PC-3 (cell line): ENCODE data around the gene CA9. TPM values are rescaled to one million over a fixed set of nuclear protein-coding genes. Genes with fewer than 3 reads are reported as not detected.

Source experiments
- ATAC-seq: fragments of 200-7000 bp; cut with Tn5 transposase; 2 replicates; pipeline ENCODE4 v1.9.1; 2020; ENCODE audit warnings: mild to moderate bottlenecking, moderate library complexity
- BruUV-seq: library from RNA; stranded (reverse); fragments of 400-500 nt; replicated peaks from 2 replicates; lab custom pipeline; 2021; lab: Mats Ljungman, UMichigan
- CTCF ChIA-PET: fragments of 300-600 bp; sonication (Branson Sonifier 250); formaldehyde crosslinking; loops from one replicate; lab custom pipeline; 2022; ENCODE audit warnings: antibody characterized with exemption; lab: Charles Lee
- POLR2A ChIA-PET: fragments of 300-600 bp; sonication (Branson Sonifier 250); formaldehyde crosslinking; loops from one replicate; lab custom pipeline; 2022; ENCODE audit warnings: antibody characterized with exemption; ENCODE audit not compliant: unreplicated experiment; lab: Charles Lee
- DNase-seq: peaks from one replicate; pipeline ENCODE4 v3.0.0-alpha.2; 2015
- H2AFZ ChIP-seq: fragments of 300-600 bp; sonication (generic); 2 replicates; pipeline ENCODE4 v1.6.0; 2016; ENCODE audit warnings: antibody characterized with exemption, low read length
- H3F3A ChIP-seq: fragments of 300-600 bp; sonication (generic); one replicate; pipeline ENCODE4 v1.6.0; 2017; ENCODE audit warnings: antibody characterized with exemption, low read length, control low read depth, mild to moderate bottlenecking; ENCODE audit not compliant: unreplicated experiment
- H3K27ac ChIP-seq: fragments of 300-600 bp; sonication (generic); 2 replicates; pipeline ENCODE4 v1.5.1; 2016; ENCODE audit warnings: mild to moderate bottlenecking, low read length
- H3K27me3 ChIP-seq: fragments of 300-600 bp; sonication (generic); 2 replicates; pipeline ENCODE4 v1.6.1; 2016; ENCODE audit warnings: low read length, mixed read lengths
- H3K36me3 ChIP-seq: fragments of 300-600 bp; sonication (generic); 2 replicates; pipeline ENCODE4 v1.6.1; 2016; ENCODE audit warnings: low read depth, mixed run types, low read length, mixed read lengths
- H3K4me1 ChIP-seq: fragments of 300-600 bp; sonication (generic); 2 replicates; pipeline ENCODE4 v1.5.1; 2016; ENCODE audit warnings: low read length; ENCODE audit not compliant: insufficient read depth
- H3K4me2 ChIP-seq: fragments of 300-600 bp; sonication (generic); 2 replicates; pipeline ENCODE4 v1.6.0; 2016; ENCODE audit warnings: low read length
- H3K4me3 ChIP-seq: fragments of 300-600 bp; sonication (generic); 2 replicates; pipeline ENCODE4 v1.5.1; 2016; ENCODE audit warnings: mild to moderate bottlenecking, low read length, mixed read lengths
- H3K79me2 ChIP-seq: fragments of 300-600 bp; sonication (generic); 2 replicates; pipeline ENCODE4 v1.6.1; 2017; ENCODE audit warnings: low read length, mixed read lengths
- H3K9ac ChIP-seq: fragments of 300-600 bp; sonication (generic); 2 replicates; pipeline ENCODE4 v1.6.0; 2016; ENCODE audit warnings: mild to moderate bottlenecking, low read length
- H3K9me2 ChIP-seq: fragments of 300-600 bp; sonication (generic); replicated peaks from 2 replicates; pipeline ENCODE4 v1.6.1; 2016; ENCODE audit warnings: mixed run types, low read length, mixed read lengths
- H3K9me3 ChIP-seq: fragments of 300-600 bp; sonication (generic); 2 replicates; pipeline ENCODE4 v1.6.1; 2016; ENCODE audit warnings: low read length, mixed read lengths
- H4K20me1 ChIP-seq: fragments of 300-600 bp; sonication (generic); 2 replicates; pipeline ENCODE4 v1.6.1; 2016; ENCODE audit warnings: low read length, mixed read lengths
- EZH2 ChIP-seq: fragments of 300-600 bp; sonication (generic); IDR thresholded peaks from one replicate; pipeline ENCODE4 v1.6.1; 2017; ENCODE audit warnings: antibody characterized with exemption, mild to moderate bottlenecking, low read length; ENCODE audit not compliant: unreplicated experiment
- EZH2phosphoT487 ChIP-seq: fragments of 300-600 bp; sonication (generic); IDR thresholded peaks from 2 replicates; pipeline ENCODE4 v1.6.1; 2018; ENCODE audit warnings: mild to moderate bottlenecking, antibody characterized with exemption, low read length, borderline replicate concordance
- intact Hi-C: fragments of 100-400 bp; cut with micrococcal nuclease; formaldehyde crosslinking; loops from 2 replicates; pipeline ENCODE4 v1.9.0; 2023
- total RNA-seq: library from RNA; depleted of rRNA; stranded (reverse); fragments of >200 nt; gene quantifications from 2 replicates; pipeline ENCODE4 v1.2.3, GENCODE V29; 2014
- TF ChIP-seq, protein P1 (sequence below): fragments of 300-600 bp; sonication (generic); conservative IDR thresholded peaks from 2 replicates; pipeline ENCODE4 v1.5.1; 2017; ENCODE audit warnings: antibody characterized with exemption, low read depth, mild to moderate bottlenecking, low read length

CA9 gene
- total RNA-seq, 1 experiment from 2014 or later, result 7.7 TPM

DNA sequence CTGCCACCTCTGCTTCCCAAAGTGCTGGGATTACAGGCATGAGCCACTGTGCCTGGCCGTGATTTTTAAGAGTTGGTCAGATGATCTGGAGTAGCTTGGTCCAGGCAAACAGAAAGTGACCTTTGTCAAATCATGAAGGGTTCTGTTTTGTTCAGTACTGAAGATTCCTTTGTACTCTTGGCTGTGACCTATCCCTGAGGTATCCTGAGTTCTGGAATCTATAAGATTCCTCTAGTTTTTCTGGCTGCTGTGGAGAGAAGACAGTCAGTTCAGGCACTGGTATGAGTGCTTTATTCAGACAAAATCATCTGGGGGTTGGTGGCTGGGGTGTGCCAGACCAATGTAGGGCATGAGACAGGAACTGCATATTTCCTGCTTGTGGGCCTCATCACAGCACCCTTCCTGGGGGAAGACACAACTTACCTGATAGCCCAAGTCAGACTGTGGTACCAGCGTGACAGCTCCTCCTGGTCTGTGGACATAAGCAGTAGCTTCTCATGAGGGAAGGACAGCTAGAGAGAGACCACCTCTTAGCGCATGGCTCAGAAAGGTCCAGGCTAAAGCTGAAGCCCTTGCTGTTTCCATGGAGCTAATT lies 11.9 kb upstream of the CA9 start:
- H3F3A ChIP-seq, result peaks cover 7% of the 10 kb centered on the region
- CTCF ChIA-PET, result interaction anchor here (0.5 to 1.1 kb wide), 3 partner anchors 30 to 70 kb away, joined by 3 to 8 read pairs (median 8); partner anchors contain the start of genes CREB3 and TLN1
- POLR2A ChIA-PET, result interaction anchor here (0.7 kb wide), 2 partner anchors 70 to 84 kb away, joined by 5 read pairs; partner anchors contain the start of genes CREB3 and TLN1
- DNase-seq, result no peak
- H3K4me1 ChIP-seq, result peaks cover 47% of the 10 kb centered on the region
- H3K27me3 ChIP-seq, result no peaks in the 10 kb centered on the region
- BruUV-seq, result no TSS peak
- H3K9me2 ChIP-seq, result no peaks in the 10 kb centered on the region
- H3K4me2 ChIP-seq, result no peak overlapping the region
- H3K27ac ChIP-seq, result no peak overlapping the region
- no peak overlapping the region for H3K4me3 ChIP-seq
- H3K36me3 ChIP-seq, result peaks cover 20% of the 10 kb centered on the region
- peaks cover 40% of the 10 kb centered on the region for H3K79me2 ChIP-seq
- H4K20me1 ChIP-seq, result no peaks in the 10 kb centered on the region
- no peaks in the 10 kb centered on the region for H3K9me3 ChIP-seq
- TF ChIP-seq, protein P1, sequence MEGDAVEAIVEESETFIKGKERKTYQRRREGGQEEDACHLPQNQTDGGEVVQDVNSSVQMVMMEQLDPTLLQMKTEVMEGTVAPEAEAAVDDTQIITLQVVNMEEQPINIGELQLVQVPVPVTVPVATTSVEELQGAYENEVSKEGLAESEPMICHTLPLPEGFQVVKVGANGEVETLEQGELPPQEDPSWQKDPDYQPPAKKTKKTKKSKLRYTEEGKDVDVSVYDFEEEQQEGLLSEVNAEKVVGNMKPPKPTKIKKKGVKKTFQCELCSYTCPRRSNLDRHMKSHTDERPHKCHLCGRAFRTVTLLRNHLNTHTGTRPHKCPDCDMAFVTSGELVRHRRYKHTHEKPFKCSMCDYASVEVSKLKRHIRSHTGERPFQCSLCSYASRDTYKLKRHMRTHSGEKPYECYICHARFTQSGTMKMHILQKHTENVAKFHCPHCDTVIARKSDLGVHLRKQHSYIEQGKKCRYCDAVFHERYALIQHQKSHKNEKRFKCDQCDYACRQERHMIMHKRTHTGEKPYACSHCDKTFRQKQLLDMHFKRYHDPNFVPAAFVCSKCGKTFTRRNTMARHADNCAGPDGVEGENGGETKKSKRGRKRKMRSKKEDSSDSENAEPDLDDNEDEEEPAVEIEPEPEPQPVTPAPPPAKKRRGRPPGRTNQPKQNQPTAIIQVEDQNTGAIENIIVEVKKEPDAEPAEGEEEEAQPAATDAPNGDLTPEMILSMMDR, result no peak
- TF ChIP-seq EZH2phosphoT487 (no peak), EZH2 (no peak)
- no peak overlapping the region for H3K9ac ChIP-seq
- H2AFZ ChIP-seq, result no peak overlapping the region
- ATAC-seq, result no peak
- intact Hi-C loops, result no loop called here

GRCh38 chr9:35662437-35662836 lies 11.3 kb upstream of the CA9 start:
- Histone ChIP-seq H3K4me1 (peaks cover 43% of the 10 kb centered on the region), H3K9me2 (no peaks in the 10 kb centered on the region), H2AFZ (no peak overlapping the region), H3K27me3 (no peaks in the 10 kb centered on the region), H3K4me3 (no peak overlapping the region), H3K79me2 (peaks cover 40% of the 10 kb centered on the region), H3K9me3 (no peaks in the 10 kb centered on the region), H3K9ac (no peak overlapping the region), H3K4me2 (no peak overlapping the region), H3F3A (peaks cover 7% of the 10 kb centered on the region), H3K36me3 (peaks cover 20% of the 10 kb centered on the region), H4K20me1 (no peaks in the 10 kb centered on the region), H3K27ac (no peak overlapping the region)
- no TSS peak for BruUV-seq
- no peak for ATAC-seq
- TF ChIP-seq, protein P1, result no peak
- TF ChIP-seq EZH2phosphoT487 (no peak), EZH2 (no peak)
- no peak for DNase-seq
- CTCF ChIA-PET, result no interaction called here
- intact Hi-C loops, result no loop called here
- POLR2A ChIA-PET, result no interaction called here
